OCI-LY7 (cell line): ENCODE data around the gene ZNF763.

ENCODE experiments used
- CTCF ChIP-seq: fragments of 200-600 bp; sonication (generic); conservative IDR thresholded peaks from 2 replicates; pipeline ENCODE4 v1.5.1; 2014; ENCODE audit warnings: mild to moderate bottlenecking, antibody characterized with exemption, low read length, moderate library complexity, mixed read lengths
- EZH2phosphoT487 ChIP-seq: fragments of 200-600 bp; sonication (generic); IDR thresholded peaks from 2 replicates; pipeline ENCODE4 v1.6.1; 2018; ENCODE audit warnings: low read depth, borderline replicate concordance, mild to moderate bottlenecking, mixed run types, antibody characterized with exemption, low read length, moderate library complexity, mixed read lengths

DNA sequence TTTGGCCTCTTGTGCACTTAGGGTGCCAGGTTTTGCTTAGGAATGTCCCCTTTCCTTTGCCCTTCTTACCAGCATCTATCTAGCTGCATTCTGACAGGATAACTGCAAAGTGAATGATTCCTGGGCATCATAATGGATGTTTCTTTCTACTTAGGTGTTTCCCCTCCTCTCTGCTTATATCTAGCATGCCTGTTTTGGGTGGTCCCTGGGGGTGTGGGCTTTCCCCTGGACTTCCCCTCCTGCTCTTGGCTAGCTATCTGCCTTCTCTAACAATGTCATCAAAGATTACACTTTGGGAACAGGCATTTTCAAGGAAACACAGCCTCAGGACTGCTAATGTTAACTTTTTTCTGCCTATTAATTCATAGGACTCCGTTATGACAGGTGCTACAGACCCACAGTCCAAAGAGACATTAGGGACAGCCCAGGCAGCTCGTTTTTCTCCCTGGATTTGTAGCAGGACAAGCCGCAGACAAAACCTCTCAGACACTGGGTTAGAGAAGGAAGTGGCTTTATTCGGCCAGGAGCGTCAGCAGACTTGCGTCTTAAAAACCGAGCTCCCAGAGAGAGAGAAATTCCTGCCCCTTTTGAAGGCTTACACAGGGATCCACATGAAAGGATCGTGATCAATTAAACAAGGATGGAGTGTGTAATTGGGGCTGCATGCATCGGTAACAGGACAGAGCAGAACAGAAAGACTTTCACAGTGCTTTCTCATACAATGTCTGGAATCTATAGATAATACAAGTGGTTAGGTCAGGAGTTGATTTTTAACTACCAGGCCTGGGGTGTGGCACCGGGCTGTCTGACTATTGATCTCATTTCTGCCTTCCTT lies 22.6 kb upstream of the ZNF763 start:
- TF ChIP-seq CTCF = no peak
- TF ChIP-seq EZH2phosphoT487 = no peak
